Epithelial cell of alveolus of lung (primary cell): ENCODE measurements around the gene COMMD10. TPM values are rescaled to one million over a fixed set of nuclear protein-coding genes. Genes with fewer than 3 reads are reported as not detected.

ENCODE experiments used
- total RNA-seq: library from RNA; depleted of rRNA; stranded (reverse); fragments of >200 nt; gene quantifications from 2 replicates; pipeline ENCODE4 v1.2.1, GENCODE V29; 2015

COMMD10 gene
- 18.9 and 29.3 TPM in 2 replicates for total RNA-seq

DNA sequence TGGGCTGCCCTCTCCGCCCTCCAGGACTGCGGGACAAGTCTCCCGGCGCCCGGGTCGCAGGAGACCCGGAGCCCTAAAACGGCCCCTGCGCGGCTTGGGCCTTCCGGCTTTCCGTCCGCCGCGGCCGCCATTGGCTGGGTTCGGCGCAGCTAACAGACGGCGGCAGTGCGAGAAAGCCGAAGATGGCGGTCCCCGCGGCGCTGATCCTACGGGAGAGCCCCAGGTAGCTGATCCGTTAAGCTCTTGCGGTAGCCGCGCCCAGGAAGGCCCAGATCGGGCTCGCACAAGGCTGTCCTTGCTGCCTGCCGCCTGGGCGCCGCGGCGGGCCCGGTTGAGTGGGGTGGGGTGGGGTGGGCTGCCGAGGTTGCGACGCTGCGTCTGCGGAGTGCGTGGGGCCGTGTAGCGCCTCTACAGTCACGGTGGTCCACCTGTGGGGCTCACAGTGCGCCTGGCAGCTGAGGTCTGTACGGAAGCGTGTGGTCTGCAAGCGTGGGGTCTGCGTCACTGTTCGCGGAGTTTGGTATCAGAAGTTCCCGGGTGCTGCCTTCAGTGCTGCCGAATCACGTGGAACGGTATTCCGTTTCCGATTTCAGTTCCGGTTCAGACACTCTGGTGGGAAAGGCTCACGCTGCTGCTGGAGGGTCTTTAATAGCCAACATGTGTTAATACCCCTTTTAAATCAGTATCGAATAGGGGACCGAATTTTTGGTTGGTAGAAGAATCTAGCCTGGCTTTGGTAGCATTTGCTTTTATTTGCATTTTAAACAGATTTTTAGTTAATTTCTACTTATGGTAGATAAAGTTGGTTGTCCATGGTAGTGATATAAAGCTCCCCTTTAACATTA, at the start of gene COMMD10:
COMMD10 (plus strand) TSS at position 155 of the 845 bp plus-strand sequence.

Other genes starting within 250 kb of the COMMD10 start
- 39.6 and 81.2 TPM in 2 replicates for gene ATG12, start 243.5 kb upstream of the COMMD10 start, total RNA-seq
- gene AP3S1, start 243.1 kb upstream of the COMMD10 start, total RNA-seq = 79.4 and 81.1 TPM in 2 replicates
- gene LVRN, start 122.5 kb upstream of the COMMD10 start, total RNA-seq = 0.13 TPM in 1 of 2 replicates, not detected in the other
- 0.24 TPM in 1 of 2 replicates, not detected in the other for gene ARL14EPL, start 52.6 kb upstream of the COMMD10 start, total RNA-seq